ENCODE data around the gene NTRK3. TPM values are rescaled to one million over a fixed set of nuclear protein-coding genes. Genes with fewer than 3 reads are reported as not detected.
"Not testable (repeated sequence)": the region's sequence is repeated elsewhere in the genome, so short reads cannot be mapped to it uniquely, and the experiment has no call there.

Gene NTRK3
- total RNA-seq, 1 donor from 2014 or later = not detected

DNA sequence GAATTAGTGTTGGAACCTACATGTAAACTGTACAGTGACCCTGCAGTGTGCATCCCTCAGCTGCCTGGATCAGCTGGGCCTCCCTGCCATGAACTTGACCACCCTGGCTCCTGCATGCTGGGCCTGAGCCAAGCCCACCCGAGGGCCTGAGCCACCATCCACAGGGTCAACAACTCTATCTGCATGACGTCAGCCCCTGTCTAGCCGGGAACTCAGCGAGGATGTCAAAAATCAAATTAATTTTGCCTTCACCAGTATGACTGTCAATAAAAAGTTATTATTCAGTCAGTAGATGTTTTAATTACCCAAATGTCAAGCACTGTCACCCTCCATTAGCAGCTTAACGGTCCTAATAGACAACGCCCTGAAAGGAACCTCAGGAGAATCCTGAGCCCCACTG, 181.4 kb downstream of the NTRK3 start:
- TF ChIP-seq, protein P1, sequence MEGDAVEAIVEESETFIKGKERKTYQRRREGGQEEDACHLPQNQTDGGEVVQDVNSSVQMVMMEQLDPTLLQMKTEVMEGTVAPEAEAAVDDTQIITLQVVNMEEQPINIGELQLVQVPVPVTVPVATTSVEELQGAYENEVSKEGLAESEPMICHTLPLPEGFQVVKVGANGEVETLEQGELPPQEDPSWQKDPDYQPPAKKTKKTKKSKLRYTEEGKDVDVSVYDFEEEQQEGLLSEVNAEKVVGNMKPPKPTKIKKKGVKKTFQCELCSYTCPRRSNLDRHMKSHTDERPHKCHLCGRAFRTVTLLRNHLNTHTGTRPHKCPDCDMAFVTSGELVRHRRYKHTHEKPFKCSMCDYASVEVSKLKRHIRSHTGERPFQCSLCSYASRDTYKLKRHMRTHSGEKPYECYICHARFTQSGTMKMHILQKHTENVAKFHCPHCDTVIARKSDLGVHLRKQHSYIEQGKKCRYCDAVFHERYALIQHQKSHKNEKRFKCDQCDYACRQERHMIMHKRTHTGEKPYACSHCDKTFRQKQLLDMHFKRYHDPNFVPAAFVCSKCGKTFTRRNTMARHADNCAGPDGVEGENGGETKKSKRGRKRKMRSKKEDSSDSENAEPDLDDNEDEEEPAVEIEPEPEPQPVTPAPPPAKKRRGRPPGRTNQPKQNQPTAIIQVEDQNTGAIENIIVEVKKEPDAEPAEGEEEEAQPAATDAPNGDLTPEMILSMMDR (IDR thresholded peaks at IDR 0.05) = no peak
- DNase-seq (no peak), ATAC-seq (ENCODE audit: low read depth) (no peak)
- CTCF ChIA-PET = no interaction called here
- Mint-ChIP-seq H3K27me3 (no peaks in the 10 kb centered on the region), H3K27ac (no peak overlapping the region), H3K36me3 (ENCODE audit: low read depth) (no peaks in the 10 kb centered on the region), H3K4me3 (no peak overlapping the region), H3K4me1 (no peaks in the 10 kb centered on the region), H3K9me3 (no peaks in the 10 kb centered on the region)
- POLR2A ChIA-PET = no interaction called here
- intact Hi-C loops (cut with micrococcal nuclease) = no loop called here

DNA sequence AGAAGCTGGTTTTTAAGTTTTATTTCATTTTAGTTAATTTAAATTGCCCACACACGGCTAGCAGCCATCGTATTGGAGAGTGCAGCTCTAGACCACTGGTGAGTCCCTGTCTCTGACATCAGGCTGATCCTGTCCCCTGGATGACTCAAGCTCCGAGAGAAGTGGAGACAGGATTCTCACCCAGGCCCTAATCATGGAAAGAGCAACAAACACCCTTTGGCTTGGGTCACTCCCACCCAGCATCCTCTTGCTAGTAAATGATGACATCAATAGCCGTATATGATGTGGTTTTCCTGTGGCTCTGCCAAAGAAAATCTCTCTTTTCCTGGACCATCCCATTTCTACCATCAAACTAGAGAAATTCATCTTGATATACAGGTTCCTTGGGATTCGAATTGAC, 182.2 kb downstream of the NTRK3 start:
- Mint-ChIP-seq H3K27me3 (no peaks in the 10 kb centered on the region), H3K36me3 (ENCODE audit: low read depth) (no peaks in the 10 kb centered on the region), H3K9me3 (no peaks in the 10 kb centered on the region), H3K4me1 (no peaks in the 10 kb centered on the region), H3K4me3 (no peak overlapping the region), H3K27ac (no peak overlapping the region)
- TF ChIP-seq, protein P1 (IDR thresholded peaks at IDR 0.05) = no peak
- DNase-seq (no peak), ATAC-seq (ENCODE audit: low read depth) (no peak)
- CTCF ChIA-PET = no interaction called here
- intact Hi-C loops (cut with micrococcal nuclease) = no loop called here
- POLR2A ChIA-PET = no interaction called here

DNA sequence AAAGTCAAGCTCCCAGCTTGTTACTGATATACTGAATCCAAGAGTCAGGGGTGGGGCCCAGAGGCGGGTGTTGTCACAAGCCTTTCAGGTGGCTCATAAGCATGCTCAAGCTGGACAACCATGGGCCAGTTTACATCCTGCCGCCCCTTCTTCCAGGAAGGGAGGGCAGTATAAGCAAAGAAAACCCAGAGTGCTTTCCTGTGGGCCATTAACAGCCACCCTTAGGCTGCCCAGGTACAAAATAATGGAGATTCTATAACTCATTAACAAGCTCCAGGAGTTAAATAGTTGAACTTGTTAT, 183.2 kb downstream of the NTRK3 start:
- no peak overlapping the region for H3K27ac Mint-ChIP-seq
- no peaks in the 10 kb centered on the region for H3K27me3 Mint-ChIP-seq
- H3K4me1 Mint-ChIP-seq = no peaks in the 10 kb centered on the region
- ChIA-PET CTCF (no interaction called here), POLR2A (no interaction called here)
- H3K36me3 Mint-ChIP-seq (ENCODE audit: low read depth) = no peaks in the 10 kb centered on the region
- TF ChIP-seq, protein P1 (IDR thresholded peaks at IDR 0.05) = no peak
- ATAC-seq (ENCODE audit: low read depth) (no peak), DNase-seq (no peak)
- H3K9me3 Mint-ChIP-seq = no peaks in the 10 kb centered on the region
- intact Hi-C loops (cut with micrococcal nuclease) = no loop called here
- H3K4me3 Mint-ChIP-seq = no peak overlapping the region

DNA sequence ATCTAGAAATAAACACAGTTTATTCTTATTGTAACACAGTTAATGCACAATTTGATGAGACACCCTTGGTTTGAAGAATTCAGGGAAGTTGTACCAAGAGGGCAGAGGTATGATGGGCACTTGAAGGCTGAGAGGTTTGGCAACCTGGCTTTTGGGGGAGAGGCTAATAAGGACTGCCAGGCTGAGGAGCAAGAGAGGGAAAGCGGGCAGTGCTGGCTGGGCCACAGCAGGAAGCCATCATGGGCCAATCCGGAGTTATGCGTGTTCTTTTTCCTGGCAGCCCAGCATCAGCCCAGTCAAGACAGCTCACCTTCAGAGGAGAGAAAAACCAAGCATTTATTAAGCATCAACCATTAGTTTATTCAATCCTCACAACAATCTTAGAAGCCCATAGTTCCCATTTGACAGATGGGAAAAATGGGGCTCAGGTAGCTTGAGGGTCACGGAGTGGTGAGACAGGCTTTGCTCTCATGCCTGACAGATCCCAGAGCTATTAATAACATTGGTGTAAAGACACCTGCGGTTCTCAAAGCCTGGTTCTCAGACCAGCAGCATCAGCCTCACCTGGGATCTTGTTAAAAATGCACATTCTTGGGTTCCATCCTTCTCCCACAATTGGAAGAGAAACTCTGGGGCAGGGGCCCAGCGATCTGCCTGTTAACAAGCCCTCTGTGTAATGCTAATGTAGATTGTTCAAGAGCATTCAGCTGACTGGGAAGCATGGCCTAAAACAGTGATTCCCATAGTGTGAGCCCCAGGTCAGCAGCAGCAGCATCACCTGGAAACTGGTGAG, 183.7 kb downstream of the NTRK3 start:
- Mint-ChIP-seq H3K36me3 (ENCODE audit: low read depth) (no peaks in the 10 kb centered on the region), H3K9me3 (no peaks in the 10 kb centered on the region), H3K4me3 (no peak overlapping the region), H3K27ac (no peak overlapping the region), H3K4me1 (no peaks in the 10 kb centered on the region), H3K27me3 (no peaks in the 10 kb centered on the region)
- no peak for ATAC-seq (ENCODE audit: low read depth)
- ChIA-PET POLR2A (no interaction called here), CTCF (no interaction called here)
- intact Hi-C loops (cut with micrococcal nuclease) = no loop called here
- TF ChIP-seq, protein P1 (IDR thresholded peaks at IDR 0.05) = no peak
- no peak for DNase-seq

DNA sequence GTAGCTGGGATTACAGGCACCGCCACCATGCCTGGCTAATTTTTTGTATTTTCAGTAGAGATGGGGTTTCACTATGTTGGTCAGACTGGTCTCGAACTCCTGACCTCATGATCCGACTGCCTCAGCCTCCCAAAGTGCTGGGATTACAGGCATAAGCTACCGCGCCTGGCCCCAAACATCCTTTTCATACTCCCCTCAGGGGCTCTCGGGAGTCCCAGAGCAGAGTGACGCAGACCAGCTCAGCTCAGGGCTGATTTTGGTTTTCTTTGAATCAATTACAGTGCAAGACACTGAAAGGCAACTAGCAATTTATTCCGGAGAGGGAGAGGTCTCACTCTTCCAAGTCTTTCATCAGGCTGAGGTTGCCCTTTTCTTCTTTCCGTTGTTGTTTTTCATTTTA, 184.4 kb downstream of the NTRK3 start:
- not testable (repeated sequence) for H3K4me3 Mint-ChIP-seq

DNA sequence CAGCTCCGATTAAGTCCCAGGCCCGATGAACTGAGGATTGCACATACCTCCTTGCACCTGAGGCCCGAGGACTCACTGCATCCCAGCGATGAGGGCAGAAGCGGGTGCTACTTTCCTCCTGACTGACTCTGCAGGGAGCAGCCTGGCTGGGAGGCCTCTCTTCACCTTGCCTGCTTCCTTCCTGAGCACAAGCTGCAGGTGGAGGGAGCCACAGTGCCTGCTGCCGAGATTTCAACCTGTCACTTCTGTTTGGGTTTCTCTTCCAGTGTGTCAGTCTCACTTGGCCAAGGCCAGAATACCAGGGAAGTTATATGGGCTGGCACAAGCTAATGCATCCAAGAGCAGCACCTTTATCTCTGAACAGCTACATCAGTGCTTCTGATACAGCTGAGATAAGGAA, 185.4 kb downstream of the NTRK3 start:
- H3K36me3 Mint-ChIP-seq (ENCODE audit: low read depth) = no peaks in the 10 kb centered on the region
- no peak overlapping the region for H3K4me3 Mint-ChIP-seq
- CTCF ChIA-PET = no interaction called here
- H3K27me3 Mint-ChIP-seq = no peaks in the 10 kb centered on the region
- no peak for DNase-seq
- POLR2A ChIA-PET = no interaction called here
- intact Hi-C loops (cut with micrococcal nuclease) = no loop called here
- TF ChIP-seq, protein P1 (IDR thresholded peaks at IDR 0.05) = no peak
- H3K27ac Mint-ChIP-seq = no peak overlapping the region
- no peak for ATAC-seq (ENCODE audit: low read depth)
- no peaks in the 10 kb centered on the region for H3K9me3 Mint-ChIP-seq
- no peaks in the 10 kb centered on the region for H3K4me1 Mint-ChIP-seq

More for the DNA sequence above, 184.4 kb downstream of the NTRK3 start:
- H3K27ac Mint-ChIP-seq; H3K27me3 Mint-ChIP-seq; intact Hi-C loops (cut with micrococcal nuclease); H3K9me3 Mint-ChIP-seq; POLR2A ChIA-PET; CTCF ChIA-PET; H3K4me1 Mint-ChIP-seq; ATAC-seq (ENCODE audit: low read depth); DNase-seq; H3K36me3 Mint-ChIP-seq (ENCODE audit: low read depth): not testable (repeated sequence)

Measured in activated B cell treated with CpG ODN at 0.5 μM for 24 hours (primary cell).